OCI-LY7 (cell line): ENCODE results near the gene AGMO. TPM values are rescaled to one million over a fixed set of nuclear protein-coding genes. Genes with fewer than 3 reads are reported as not detected.

Source experiments
- BruUV-seq: library from RNA; stranded (reverse); fragments of 400-500 nt; replicated peaks from 2 replicates; lab custom pipeline; 2021; lab: Mats Ljungman, UMichigan
- CTCF ChIA-PET: fragments of 300-600 bp; sonication (Branson Sonifier 250); formaldehyde crosslinking; loops from one replicate; lab custom pipeline; 2022; ENCODE audit warnings: antibody characterized with exemption; ENCODE audit not compliant: unreplicated experiment; lab: Charles Lee
- POLR2A ChIA-PET: fragments of 300-600 bp; sonication (Branson Sonifier 250); formaldehyde crosslinking; loops from one replicate; lab custom pipeline; 2022; ENCODE audit warnings: antibody characterized with exemption; lab: Charles Lee
- DNase-seq: peaks from one replicate; pipeline ENCODE4 v3.0.0-alpha.2; 2015; ENCODE audit warnings: low spot score
- H2AFZ ChIP-seq: fragments of 200-600 bp; sonication (generic), shearing (Covaris generic); 2 replicates; pipeline ENCODE4 v1.6.1; 2014; ENCODE audit warnings: mild to moderate bottlenecking, antibody characterized with exemption, low read length, moderate library complexity
- H3K27ac ChIP-seq: fragments of 200-600 bp; sonication (generic); 2 replicates; pipeline ENCODE4 v1.5.1; 2014; ENCODE audit warnings: mixed run types, low read depth, mild to moderate bottlenecking, moderate library complexity, low read length, inconsistent platforms; ENCODE audit not compliant: poor library complexity, severe bottlenecking
- H3K36me3 ChIP-seq: fragments of 200-600 bp; sonication (generic); 2 replicates; pipeline ENCODE4 v1.6.1; 2014; ENCODE audit warnings: mild to moderate bottlenecking, antibody characterized with exemption, low read length, moderate library complexity, mixed read lengths; ENCODE audit not compliant: insufficient read depth
- H3K4me1 ChIP-seq: fragments of 200-600 bp; sonication (generic); 2 replicates; pipeline ENCODE4 v1.5.1; 2014; ENCODE audit warnings: mild to moderate bottlenecking, low read length; ENCODE audit not compliant: insufficient read depth, poor library complexity, severe bottlenecking
- H3K4me2 ChIP-seq: fragments of 200-600 bp; sonication (generic); 2 replicates; pipeline ENCODE4 v1.6.1; 2014; ENCODE audit warnings: mild to moderate bottlenecking, low read length
- H3K4me3 ChIP-seq: fragments of 200-600 bp; sonication (generic); 2 replicates; pipeline ENCODE4 v1.5.1; 2014; ENCODE audit warnings: mild to moderate bottlenecking, low read depth, low read length; ENCODE audit not compliant: poor library complexity, severe bottlenecking
- H3K79me2 ChIP-seq: fragments of 200-600 bp; sonication (generic); 2 replicates; pipeline ENCODE4 v1.6.1; 2016; ENCODE audit warnings: low read depth, mild to moderate bottlenecking, low read length, moderate library complexity, mixed read lengths; ENCODE audit not compliant: insufficient read depth
- H3K9me2 ChIP-seq: fragments of 200-600 bp; sonication (generic); 2 replicates; pipeline ENCODE4 v1.6.1; 2016; ENCODE audit warnings: mild to moderate bottlenecking, low read length, mixed read lengths; ENCODE audit not compliant: insufficient read depth
- H3K9me3 ChIP-seq: fragments of 200-600 bp; sonication (generic); 2 replicates; pipeline ENCODE4 v1.6.1; 2014; ENCODE audit warnings: mild to moderate bottlenecking, mixed run types, low read length, mixed read lengths
- H4K20me1 ChIP-seq: fragments of 200-600 bp; sonication (generic); 2 replicates; pipeline ENCODE4 v1.6.1; 2014; ENCODE audit warnings: mild to moderate bottlenecking, antibody characterized with exemption, low read length, moderate library complexity, mixed read lengths; ENCODE audit not compliant: insufficient read depth
- EZH2phosphoT487 ChIP-seq: fragments of 200-600 bp; sonication (generic); IDR thresholded peaks from 2 replicates; pipeline ENCODE4 v1.6.1; 2018; ENCODE audit warnings: low read depth, borderline replicate concordance, mild to moderate bottlenecking, mixed run types, antibody characterized with exemption, low read length, moderate library complexity, mixed read lengths
- intact Hi-C: fragments of 100-400 bp; cut with micrococcal nuclease; formaldehyde crosslinking; loops from one replicate; pipeline ENCODE4 v1.10.0; 2022; ENCODE audit not compliant: unreplicated experiment
- total RNA-seq, 2 experiments: library from RNA; depleted of rRNA in 1 of 2; stranded (reverse); fragments of >200 nt in 1 of 2; shearing (Covaris generic) in 1 of 2; gene quantifications; 2 replicates each; pipeline ENCODE4 v1.2.3, GENCODE V29; 2014 to 2022
- TF ChIP-seq, protein P1 (sequence below): fragments of 200-600 bp; sonication (generic); conservative IDR thresholded peaks from 2 replicates; pipeline ENCODE4 v1.5.1; 2014; ENCODE audit warnings: mild to moderate bottlenecking, antibody characterized with exemption, low read length, moderate library complexity, mixed read lengths

Gene AGMO
- total RNA-seq, 2 experiments from 2014 or later, result not detected

DNA sequence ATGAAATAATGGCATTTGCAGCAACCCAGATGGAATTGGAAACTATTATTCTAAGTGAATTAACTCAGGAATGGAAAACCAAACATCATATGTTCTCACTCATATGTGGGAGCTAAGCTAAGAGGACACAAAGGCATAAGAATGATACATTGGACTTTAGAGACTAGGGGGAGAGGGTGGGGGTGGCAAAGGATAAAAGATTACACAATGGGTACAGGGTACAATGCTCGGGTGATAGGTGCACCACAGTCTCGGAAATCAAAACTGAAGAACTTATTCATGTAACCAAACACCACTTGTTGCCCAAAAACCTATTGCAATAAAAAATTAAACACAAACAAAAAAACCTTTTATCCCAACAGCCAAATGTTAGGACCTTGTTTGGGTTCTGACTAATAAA is 17.8 kb downstream of the AGMO start:
- BruUV-seq, result no TSS peak
- H3K79me2 ChIP-seq, result no peaks in the 10 kb centered on the region
- H3K36me3 ChIP-seq, result no peaks in the 10 kb centered on the region
- H3K4me1 ChIP-seq, result no peaks in the 10 kb centered on the region
- TF ChIP-seq, protein P1, sequence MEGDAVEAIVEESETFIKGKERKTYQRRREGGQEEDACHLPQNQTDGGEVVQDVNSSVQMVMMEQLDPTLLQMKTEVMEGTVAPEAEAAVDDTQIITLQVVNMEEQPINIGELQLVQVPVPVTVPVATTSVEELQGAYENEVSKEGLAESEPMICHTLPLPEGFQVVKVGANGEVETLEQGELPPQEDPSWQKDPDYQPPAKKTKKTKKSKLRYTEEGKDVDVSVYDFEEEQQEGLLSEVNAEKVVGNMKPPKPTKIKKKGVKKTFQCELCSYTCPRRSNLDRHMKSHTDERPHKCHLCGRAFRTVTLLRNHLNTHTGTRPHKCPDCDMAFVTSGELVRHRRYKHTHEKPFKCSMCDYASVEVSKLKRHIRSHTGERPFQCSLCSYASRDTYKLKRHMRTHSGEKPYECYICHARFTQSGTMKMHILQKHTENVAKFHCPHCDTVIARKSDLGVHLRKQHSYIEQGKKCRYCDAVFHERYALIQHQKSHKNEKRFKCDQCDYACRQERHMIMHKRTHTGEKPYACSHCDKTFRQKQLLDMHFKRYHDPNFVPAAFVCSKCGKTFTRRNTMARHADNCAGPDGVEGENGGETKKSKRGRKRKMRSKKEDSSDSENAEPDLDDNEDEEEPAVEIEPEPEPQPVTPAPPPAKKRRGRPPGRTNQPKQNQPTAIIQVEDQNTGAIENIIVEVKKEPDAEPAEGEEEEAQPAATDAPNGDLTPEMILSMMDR, result no peak
- no peak for TF ChIP-seq EZH2phosphoT487
- DNase-seq, result no peak
- CTCF ChIA-PET, result no interaction called here
- intact Hi-C loops, result no loop called here
- H3K27ac ChIP-seq, result no peak overlapping the region
- H4K20me1 ChIP-seq, result no peaks in the 10 kb centered on the region
- no peaks in the 10 kb centered on the region for H3K9me3 ChIP-seq
- POLR2A ChIA-PET, result interaction anchor here (1.2 kb wide), 1 partner anchor 181 kb away, joined by 4 read pairs; no protein-coding TSS in a partner anchor
- no peaks in the 10 kb centered on the region for H3K9me2 ChIP-seq
- H2AFZ ChIP-seq, result no peak overlapping the region
- no peak overlapping the region for H3K4me3 ChIP-seq
- H3K4me2 ChIP-seq, result no peak overlapping the region

DNA sequence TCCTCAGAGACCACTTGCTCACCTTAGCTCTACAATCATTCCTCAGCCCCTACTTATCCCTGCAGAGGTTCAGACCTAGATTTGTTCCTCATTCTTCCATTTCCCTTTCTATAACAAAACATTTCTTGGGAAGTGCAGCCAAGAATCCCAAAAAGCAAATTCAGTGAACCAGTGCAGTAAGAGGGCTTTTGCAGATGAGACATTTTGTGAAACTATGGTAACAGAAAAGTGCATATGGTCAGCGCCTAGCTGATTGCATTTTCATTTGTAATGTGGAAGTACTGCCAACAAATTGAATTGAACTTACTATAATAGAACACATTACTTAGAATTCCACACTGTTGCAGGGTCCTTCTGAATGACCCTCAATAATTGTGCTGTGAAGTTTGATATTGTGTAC is 18.6 kb downstream of the AGMO start:
- Histone ChIP-seq H3K4me1 (no peaks in the 10 kb centered on the region), H4K20me1 (no peaks in the 10 kb centered on the region), H3K9me3 (no peaks in the 10 kb centered on the region), H3K9me2 (no peaks in the 10 kb centered on the region), H3K4me3 (no peak overlapping the region), H2AFZ (no peak overlapping the region), H3K79me2 (no peaks in the 10 kb centered on the region), H3K4me2 (no peak overlapping the region), H3K27ac (no peak overlapping the region), H3K36me3 (no peaks in the 10 kb centered on the region)
- POLR2A ChIA-PET, result interaction anchor here (0.5 to 1.2 kb wide), 2 partner anchors 152 to 182 kb away, joined by 4 read pairs; no protein-coding TSS in a partner anchor
- no peak for TF ChIP-seq EZH2phosphoT487
- TF ChIP-seq, protein P1, result no peak
- intact Hi-C loops, result no loop called here
- CTCF ChIA-PET, result no interaction called here
- BruUV-seq, result no TSS peak
- DNase-seq, result no peak

DNA sequence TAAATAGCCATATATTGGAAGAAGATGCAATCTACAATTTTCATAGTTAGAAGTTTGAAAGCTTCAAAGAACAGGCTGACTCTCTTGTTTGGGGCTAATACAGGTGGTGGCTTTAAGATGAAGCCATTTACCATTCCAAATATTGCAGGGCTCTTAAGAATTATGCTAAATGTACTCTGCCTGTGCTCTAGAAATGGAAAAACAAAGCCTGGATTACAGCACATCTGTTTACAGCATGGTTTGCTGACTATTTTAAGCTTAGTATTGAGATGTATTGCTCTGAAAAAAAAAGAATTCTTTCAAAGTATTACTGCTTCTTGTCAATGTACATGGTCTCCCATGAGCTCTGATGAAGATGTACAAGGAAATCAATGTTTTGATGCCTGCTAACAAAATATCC is 34.2 kb downstream of the AGMO start:
- Histone ChIP-seq H3K4me2 (no peak overlapping the region), H3K9me2 (no peaks in the 10 kb centered on the region), H3K36me3 (no peaks in the 10 kb centered on the region), H4K20me1 (no peaks in the 10 kb centered on the region), H3K27ac (no peak overlapping the region), H3K4me3 (no peak overlapping the region), H3K79me2 (no peaks in the 10 kb centered on the region), H3K9me3 (no peaks in the 10 kb centered on the region; the same call in 1 of the 2 replicates), H3K4me1 (no peaks in the 10 kb centered on the region), H2AFZ (no peak overlapping the region)
- DNase-seq, result no peak
- POLR2A ChIA-PET, result interaction anchor here (0.8 kb wide), 1 partner anchor 66 kb away, joined by 3 read pairs; no protein-coding TSS in a partner anchor
- TF ChIP-seq EZH2phosphoT487, result no peak
- TF ChIP-seq, protein P1, result no peak
- BruUV-seq, result no TSS peak
- CTCF ChIA-PET, result no interaction called here
- intact Hi-C loops, result no loop called here
